HG03460 (cell line): ENCODE measurements around the gene ZNF785.
"Not testable (repeated sequence)": the region's sequence is repeated elsewhere in the genome, so short reads cannot be mapped to it uniquely, and the experiment has no call there.

ENCODE experiments used
- ATAC-seq: cut with Tn5 transposase; IDR thresholded peaks from one replicate; pipeline ENCODE4 v1.9.1; 2021; ENCODE audit not compliant: unreplicated experiment

The ZNF785 gene

DNA sequence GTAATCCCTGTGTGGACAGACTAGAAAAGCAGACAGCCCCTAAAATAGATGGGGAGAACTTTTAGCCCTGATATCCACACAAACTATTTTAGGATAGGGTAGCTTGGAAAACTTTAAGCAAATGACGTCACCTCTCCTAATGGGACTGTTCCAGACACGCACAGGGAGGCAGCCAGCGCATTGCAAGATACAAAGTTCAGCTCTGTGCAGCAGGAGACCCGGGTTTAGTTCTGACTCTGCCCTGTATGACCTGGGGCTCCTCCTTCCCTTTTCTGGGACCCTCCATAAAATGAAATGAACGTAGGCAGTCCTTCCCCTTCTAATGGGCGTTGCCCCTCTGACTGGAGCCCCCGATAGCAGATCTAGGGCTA is 18.4 kb upstream of the ZNF785 start:
- ATAC-seq = no peak

DNA sequence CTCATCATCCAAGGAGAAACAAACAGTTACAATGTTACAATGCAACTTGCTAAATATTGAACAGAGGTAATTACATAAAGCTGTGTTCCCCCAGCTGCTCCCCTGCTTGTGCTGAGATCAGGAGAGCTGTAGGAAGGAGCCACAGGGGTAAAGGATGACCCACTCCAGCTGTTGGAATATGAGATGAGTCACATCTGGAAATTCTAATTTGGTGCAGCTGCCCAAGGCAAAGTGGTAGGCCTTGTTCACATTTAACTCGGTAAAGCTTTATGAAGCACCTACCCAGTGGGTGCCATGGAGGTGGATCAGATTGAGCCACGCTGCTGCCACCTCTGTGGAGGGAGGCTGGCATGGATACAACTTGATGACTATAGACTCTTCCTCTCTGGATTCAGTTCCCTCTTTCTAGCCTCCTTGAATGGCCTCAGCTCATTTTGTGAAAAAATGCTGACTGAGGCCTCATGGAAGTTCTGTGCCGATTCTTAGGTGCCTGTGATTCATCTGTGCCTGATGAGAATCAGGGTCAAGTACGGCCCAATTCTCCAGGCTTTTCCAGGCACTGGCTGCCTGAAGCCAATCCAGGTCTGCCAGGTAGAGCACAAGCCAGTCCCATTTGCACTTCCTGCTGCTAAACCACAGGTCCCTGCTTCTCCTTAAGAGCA is 17.2 kb upstream of the ZNF785 start:
- ATAC-seq = no peak

DNA sequence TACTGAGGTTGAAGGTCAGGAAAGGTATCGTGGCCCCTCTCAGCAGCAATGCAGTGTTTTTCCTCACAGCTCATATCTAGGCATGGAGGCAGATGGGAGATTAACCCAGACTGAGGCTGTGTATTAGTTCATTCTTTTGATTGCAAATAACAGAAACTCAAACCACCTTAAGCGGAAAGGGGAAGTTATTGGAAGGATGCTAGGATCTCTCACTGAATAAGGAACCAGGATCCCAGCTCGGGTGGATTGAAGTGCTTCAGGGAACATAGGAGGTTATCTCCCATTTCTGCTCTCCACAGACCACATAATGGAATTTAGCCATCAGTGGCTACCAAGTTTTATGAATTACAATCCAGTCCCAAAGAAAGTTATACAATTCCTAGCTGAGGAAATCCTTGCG is 16.5 kb upstream of the ZNF785 start:
- no peak for ATAC-seq

DNA sequence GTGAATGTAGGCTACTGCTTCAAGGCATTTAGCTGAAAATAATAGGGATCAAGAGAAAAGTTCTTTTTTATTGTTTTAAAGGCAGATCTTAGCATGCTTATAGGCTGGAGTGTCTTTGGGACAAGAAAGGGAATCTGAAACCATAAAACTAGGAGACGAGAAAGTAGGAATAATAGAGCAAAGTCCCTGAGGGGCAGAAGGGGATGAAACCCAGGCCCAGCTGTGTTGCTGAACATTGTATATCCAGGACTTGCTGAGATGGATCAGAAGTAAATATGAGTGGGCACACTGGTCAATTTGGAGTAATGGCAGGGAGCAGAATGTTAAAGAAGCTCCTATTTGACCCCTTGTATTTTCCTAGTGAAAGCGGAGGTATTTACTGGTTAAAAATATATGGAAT is 15.4 kb upstream of the ZNF785 start:
- no peak for ATAC-seq

DNA sequence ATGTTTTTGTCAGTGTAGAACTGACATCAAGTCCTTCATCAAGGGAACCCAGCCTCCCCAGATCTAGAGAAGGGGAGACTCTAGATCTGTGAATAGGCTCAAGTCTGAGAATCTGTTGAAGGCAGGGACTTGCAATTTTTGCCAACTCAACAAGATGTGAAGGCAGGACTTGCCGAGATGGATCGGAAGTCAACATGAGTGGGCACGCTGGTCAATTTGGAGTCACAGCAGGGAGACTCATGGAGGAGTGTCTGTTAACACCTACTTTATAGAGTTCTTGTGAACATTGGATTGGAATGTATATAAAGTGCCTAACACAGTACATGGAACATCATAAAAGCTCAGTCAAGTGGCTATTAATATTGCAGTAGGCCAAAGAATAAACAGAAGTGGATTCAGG is 14.7 kb upstream of the ZNF785 start:
- no peak for ATAC-seq

DNA sequence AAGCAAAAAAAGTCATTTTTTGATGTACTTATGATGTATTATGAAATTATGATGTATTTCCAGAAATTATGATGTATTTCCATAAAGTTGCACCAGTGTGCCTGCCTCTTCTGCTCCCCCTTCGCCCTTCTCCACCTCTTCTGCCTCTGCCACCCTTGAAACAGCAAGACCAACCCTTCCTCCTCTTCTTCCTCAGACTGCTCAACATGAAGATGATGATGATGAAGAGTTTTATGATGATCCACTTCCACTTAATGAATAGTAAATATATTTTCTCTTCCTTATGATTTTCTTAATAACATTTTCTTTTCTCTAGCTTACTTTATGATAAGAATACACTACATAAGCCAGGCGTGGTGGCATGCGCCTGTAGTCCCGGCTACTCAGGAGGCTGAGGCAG is 7.4 kb upstream of the ZNF785 start:
- no peak for ATAC-seq

DNA sequence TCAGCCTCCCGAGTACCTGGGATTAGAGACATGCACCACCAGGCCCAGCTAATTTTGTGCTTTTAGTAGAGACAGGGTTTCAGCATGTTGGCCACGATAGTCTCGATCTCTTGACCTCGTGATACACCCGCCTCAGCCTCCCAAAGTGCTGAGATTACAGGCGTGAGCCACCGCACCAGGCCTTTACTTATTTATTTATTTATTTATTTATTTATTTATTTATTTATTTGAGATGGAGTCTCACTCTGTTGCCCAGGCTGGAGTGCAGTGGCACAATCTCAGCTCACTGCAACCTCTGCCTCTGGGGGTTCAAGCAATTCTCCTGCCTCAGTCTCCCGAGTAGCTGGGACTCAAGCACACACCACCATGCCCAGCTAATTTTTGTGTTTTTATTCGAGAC is 5.4 kb upstream of the ZNF785 start:
- not testable (repeated sequence) for ATAC-seq

DNA sequence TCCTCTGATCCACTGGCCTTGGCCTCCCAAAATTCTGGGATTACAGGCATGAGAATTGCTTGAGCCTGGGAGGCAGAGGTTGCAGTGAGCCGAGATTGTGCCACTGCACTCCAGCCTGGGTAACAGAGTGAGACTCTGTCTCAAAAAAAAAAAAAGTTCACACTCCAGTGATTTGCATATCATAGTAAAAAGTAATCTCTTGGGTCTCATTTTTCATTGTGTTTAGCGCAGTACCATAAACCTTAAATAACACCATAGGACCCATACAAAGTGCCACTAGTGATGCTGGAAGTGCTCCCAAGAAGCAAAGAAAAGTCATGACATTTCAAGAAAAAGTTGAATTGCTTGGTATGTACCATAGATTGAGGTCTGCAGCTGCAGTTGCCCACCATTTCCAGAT is 4.1 kb upstream of the ZNF785 start:
- not testable (repeated sequence) for ATAC-seq

DNA sequence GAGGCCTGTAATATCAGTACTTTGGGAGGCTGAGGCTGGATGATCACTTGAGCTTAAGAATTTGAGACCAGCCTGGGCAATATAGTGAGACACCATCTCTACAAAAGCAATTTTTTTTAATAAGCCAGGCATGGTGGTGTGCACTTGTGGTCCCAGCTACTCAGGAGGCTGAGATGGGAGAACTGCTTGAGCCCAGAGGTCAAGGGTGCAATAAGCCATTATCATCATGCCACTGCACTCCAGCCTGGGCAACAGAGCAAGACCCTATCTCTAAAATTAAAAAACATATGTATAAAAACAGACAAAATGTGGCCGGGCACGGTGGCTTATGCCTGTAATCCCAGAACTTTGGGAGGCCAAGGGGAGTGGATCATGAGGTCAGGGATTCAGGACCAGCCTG is 3.2 kb upstream of the ZNF785 start:
- ATAC-seq = no peak

DNA sequence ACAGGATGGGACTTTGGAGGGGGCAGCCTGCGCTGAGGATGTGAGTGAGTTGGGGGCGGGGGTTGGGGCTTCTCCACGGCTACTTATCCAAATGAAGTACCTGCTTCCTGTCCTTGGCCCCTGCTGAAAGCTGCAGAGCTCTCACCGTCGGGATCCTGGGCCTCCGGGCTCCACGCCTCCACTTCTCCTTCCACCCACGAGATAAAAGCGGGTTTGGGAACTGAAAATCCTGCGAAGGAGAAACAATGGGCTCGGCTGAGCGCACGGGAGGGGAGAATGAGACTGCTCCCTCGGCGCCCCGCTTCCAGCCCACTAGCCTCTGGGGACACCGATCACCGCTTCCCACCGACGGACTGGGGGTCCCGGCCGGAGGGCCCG is 486 bp downstream of the ZNF785 start:
- ATAC-seq = peak; percentile 40

DNA sequence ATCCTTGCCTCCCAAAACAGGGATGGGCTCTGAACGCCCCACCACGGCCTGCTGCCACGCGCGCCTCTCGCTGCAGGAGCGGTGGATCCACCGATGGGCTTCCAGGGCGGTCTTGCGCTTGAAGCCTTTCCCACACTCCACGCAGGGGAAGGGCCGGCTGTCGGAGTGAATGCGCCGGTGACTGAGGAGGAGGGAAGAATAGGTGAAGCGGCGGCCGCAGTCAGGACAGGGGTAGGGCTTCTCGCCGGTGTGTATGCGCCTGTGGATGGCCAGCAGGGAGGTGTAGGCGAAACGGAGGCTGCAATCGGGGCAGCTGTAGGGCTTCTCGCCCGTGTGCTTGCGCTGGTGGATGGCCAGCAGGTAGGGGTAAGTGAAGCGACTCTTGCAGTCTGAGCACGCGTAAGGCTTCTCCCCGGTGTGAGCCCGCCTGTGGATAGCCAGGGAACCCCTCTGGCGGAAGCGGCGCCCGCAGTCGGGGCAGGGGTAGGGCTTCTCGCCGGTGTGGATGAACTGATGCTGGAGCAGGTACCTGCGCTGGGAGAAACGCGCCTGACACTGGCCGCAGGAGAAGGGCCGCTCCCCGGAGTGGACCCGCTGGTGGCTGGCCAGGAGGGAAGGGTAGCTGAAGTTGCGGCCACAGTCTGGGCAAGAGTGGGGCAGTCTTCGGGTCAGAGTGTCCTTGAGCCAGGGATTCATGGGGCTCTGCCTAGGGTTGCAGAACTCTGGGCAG is 2.7 kb downstream of the ZNF785 start:
- no peak for ATAC-seq

DNA sequence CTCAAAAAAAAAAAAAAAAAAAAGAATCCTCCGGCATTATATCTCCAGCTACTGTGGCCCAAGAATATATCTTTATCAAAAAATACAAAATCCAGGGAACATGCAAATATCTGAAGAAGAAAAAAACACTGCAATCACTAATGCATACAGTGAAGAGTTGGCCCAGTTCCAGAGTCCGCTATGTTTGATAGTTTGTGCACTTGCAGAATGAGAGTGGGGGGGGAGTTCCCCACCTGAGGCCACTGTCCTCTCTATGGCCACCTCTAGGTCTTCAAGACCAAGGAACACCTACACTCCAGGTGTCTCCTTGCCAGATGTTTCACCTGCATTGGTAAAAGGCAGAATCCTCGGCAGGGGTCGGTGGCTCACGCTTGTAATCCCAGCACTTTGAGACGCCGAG is 4.0 kb downstream of the ZNF785 start:
- ATAC-seq = no peak

DNA sequence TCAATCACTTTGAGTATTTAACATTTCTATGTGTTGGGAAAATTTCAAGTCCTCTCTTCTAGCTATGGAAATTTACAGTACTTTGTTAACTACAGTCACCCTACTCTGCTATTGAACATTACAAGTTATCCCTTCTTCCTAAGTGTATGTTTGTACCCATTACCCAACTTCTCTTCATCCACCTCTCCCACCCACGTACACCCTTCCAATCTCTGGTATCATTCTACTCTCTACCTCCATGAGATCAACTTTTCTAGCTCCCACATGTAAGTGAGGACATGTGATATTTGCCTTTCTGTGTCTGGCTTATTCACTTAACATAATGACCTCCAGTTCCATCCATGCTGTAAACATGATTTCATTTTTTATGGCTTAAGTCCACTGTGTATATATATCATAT is 10.8 kb downstream of the ZNF785 start:
- ATAC-seq = no peak

DNA sequence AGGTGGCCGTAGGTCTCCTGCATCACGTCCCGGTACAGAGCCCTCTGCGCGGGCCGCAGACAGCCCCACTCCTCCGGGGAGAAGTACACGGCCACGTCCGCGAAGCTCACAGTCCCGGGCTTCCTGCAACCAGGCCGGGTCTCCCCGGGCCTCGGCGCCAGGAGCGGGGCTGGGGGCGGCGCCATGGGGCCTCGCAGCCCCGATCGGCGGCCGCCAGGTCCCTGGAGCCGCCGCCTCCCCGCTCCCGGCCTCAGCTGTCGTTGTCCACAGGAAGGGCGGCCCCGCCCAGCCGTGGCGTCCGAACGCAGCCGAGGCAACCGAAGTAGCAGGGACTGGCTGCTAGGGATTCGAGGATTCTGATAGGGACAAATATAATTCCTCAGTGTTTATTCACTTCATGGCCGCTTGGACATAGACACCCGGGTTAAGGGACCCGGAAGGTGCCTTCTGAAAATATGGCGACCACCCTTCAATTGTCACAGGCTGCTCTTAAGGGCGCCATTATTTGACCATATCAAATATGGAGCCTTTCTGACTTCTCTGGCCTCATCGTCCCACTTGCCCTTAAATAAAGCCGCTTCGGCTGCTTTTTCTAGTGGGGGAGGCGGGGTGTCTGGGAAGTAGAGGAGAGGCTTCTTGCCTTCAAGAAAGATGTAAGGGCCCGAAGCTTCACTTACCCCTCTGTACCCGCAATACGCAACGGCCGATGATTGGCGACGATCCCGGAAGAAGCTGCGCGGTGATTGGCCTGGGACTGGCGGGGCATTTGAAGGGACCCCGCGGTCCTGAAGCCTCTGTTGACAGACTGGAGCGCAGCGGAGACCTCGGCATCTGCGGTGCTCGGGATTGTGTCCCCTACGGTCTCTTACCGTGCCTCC is 13.8 kb downstream of the ZNF785 start, which contains the start of gene ZNF688:
Gene ZNF688, minus strand, starts transcription at position 270 of the 878 bp plus-strand sequence. Its CDS starts 85 bp downstream, at position 185.
- peak; percentile 77 for ATAC-seq

DNA sequence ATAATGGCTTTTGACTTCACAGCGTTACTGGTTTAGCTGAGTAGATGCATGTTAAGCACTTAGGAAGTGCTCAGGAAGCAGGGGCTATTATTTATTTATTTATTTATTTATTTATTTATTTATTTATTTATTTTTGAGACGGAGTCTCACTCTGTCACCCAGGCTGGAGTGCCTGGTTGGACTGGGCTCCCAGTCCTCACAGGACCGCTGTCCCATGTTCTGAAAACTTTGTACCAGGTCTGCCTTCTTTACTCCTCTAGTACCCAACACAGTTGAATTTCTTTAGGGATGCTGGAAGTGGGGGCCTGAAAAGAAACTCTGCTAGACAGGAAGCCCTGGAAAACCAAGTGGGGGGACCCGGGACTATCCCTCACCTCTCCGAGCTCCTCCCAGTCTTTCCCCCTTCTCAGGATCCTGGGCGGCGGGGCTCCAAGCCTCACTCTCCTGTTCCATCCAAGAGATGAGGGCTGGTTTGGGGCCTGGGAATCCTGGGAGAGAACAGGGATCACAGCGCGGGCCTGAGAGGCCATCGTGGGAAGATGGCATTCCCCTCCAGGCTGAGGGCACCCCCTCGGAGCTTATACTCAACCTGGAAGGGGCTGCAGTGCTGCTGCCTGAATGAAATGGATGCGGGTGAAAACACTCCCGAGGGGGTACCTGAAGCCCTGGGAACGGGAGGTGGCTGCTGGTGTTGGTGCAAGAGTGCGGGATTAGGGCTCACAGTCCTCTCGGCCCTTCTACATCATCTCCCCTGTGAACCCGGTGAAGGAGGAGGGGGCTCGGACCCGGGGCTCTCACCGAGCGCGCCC is 14.7 kb downstream of the ZNF785 start:
- no peak for ATAC-seq

DNA sequence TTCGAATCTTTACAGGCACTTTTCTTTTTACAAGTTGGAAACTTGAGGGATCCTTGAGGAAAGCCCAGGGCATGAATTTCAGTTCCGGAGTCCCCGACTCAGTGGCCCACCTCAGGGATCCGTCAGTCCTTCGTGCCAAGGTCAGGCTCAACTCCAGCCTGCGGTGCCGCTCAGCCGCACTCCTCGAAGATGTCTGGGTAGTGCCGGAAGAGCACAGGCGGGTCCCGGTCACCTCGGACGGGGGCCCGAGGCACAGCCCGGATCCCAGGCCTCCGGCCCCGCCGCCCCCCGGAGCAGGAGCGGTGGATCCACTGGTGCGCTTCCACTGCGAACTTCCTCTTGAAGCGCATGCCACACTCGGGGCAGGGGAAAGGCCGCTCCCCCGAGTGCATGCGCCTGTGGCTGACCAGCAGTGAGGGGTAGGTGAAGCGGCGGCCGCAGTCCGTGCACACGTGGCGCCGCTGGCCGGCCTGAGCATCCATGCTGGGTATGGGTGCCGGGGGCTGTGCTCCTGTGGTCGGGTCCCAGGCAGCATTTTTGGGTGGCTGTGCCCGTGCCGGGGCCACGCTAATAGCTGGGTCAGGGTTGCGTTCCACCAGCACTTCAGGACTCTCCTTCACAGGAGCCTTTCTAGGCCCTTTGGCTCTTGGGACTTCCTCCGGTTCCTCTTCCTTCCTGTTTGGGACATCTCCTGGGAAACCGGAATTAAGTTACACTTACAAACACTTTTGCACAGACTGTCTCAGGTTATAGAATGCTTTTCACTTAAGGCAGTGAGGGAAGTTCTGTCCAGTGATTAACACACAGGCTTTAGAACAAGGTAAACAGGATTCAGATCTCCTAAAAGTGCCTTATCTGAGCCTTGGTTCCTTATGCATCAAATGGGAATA is 15.5 kb downstream of the ZNF785 start:
- ATAC-seq = no peak

DNA sequence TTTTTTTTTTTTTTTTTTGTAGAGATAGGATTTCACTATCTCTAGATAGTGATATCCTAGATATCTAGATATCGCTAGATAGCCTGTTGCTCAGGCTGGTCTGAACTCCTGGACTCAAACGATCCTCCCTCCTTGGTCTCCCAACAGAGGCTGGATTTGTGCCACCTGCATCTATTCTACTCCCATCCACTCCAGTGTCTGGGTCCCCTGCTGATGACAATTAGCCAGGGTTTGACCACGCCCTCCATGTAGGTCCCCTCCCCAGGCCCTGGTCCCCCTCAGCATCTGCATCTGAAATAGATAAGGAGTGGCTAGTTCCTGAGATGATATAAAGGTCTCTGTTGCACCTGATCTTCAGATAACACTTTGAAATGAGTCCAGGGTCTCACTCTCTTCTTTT is 16.2 kb downstream of the ZNF785 start:
- ATAC-seq = no peak

DNA sequence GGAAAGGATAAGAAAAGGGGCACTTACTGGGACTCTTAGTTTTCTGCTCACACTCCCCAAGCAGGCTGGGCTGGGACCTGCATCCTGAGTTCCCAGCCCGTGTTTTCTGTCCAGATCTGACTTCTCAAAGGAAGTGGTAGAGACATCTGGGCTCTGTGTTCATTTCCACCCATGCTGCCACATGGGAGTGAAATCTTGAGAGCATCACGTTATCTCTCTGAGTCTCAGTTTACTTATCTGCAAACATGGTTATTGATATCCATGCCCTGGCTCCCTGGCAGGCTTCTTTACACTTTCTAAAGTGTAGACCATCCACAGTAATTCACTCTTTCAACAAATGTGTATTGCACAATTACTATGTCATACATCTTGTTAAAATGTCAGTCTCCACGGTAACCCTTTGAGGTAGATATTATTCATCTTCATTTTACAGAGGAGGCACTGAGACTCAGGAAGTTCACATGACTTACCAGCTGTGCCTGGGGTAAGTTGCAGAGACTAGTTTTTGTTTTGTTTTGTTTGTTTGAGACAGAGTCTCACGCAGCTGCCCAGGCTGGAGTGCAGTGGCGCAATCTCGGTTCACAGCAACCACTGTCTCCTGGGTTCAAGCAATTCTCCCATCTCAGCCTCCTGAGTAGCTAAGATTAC is 17.4 kb downstream of the ZNF785 start:
- no peak for ATAC-seq

DNA sequence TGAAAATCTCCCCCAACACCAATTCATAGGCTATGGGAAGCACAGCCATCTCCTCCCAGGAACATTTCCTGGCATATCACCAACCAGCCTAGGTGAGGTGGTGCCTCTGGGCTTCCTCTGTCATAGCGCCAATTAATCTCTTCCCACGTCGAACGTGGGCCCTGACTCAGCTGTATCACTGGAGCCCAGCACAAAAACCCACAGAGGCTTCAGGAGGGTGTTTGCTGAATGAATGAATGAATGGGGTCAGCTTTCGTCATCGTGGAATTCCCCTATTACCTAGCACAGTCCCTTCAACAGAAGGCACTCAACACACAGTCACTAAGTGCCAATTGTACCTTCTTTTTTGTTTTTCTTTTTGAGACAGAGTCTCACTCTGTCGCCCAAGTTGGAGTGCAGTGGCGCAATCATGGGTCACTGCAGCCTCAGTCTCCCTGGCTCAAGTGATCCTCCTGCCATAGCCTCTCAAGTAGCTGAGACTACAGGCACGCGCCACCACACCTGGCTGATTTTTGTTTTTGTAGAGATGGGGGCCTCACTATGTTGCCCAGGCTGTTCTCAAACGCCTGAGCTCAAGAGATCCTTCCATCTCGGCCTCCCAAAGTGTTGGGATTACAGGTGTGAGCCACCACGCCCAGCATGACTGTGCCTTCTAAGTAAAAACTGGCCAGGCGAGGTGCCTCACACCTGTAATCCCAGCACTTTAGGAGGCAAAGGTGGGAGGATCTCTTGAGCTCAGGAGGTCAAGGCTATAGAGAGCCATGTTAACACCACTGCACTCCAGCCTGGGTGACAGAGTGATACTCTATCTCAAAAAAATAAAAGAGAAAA is 18.1 kb downstream of the ZNF785 start:
- no peak for ATAC-seq
